Right lobe of liver (tissue), 6 donors: ENCODE data around the gene SLC35B4. TPM values are rescaled to one million over a fixed set of nuclear protein-coding genes. Genes with fewer than 3 reads are reported as not detected.

Source experiments
- ATAC-seq, 4 donors: fragments of 200-7000 bp; cut with Tn5 transposase; one replicate each; pipeline ENCODE4 v1.9.1; 2020; ENCODE audit warnings: mild to moderate bottlenecking in 4 of 4, moderate library complexity in 4 of 4
- DNase-seq, 3 donors: peaks; one replicate each; pipeline ENCODE4 v3.0.0-alpha.2; 2020
- H3K27ac ChIP-seq, 3 donors: fragments of 200-600 bp; one replicate each; pipeline ENCODE4 v1.8.0; 2022
- H3K27me3 ChIP-seq, 2 donors: fragments of 200-600 bp; one replicate each; pipeline ENCODE4 v1.8.0; 2022
- H3K36me3 ChIP-seq, 4 donors: fragments of 200-600 bp; sonication (generic) in 1 of 4; one replicate each; pipeline versions ENCODE4 v1.5.1 to v1.8.0; 2017 to 2022; ENCODE audit warnings: control low read depth in 1 of 4
- H3K4me1 ChIP-seq, 4 donors: fragments of 200-600 bp; sonication (generic) in 1 of 4; one replicate each; pipeline versions ENCODE4 v1.5.1 to v1.8.0; 2017 to 2022; ENCODE audit warnings: control low read depth in 1 of 4
- H3K4me3 ChIP-seq, 3 donors: fragments of 200-600 bp; one replicate each; pipeline ENCODE4 v1.8.0; 2022
- H3K9me3 ChIP-seq, 4 donors: fragments of 200-600 bp; sonication (generic) in 1 of 4; one replicate each; pipeline versions ENCODE4 v1.5.1 to v1.8.0; 2017 to 2022; ENCODE audit warnings: control low read depth in 1 of 4
- POLR2A ChIP-seq: fragments of 450-650 bp; IDR thresholded peaks from one replicate; pipeline ENCODE4 v1.6.1; 2017; ENCODE audit warnings: antibody characterized with exemption, mild to moderate bottlenecking
- WGBS: methylation state at CpG from one replicate; pipeline ENCODE4 v1.1.6; 2018; ENCODE audit warnings: low coverage, low lambda C conversion rate; ENCODE audit not compliant: insufficient coverage; ENCODE audit errors: missing lambda C conversion rate; 5-methylcytosine and 5-hydroxymethylcytosine counted together
- intact Hi-C, 2 donors: fragments of 100-400 bp; cut with DNase I; formaldehyde crosslinking; loops; one replicate each; pipeline versions ENCODE4 v1.11.2 to v1.14.1; 2022
- total RNA-seq, 6 experiments: library from RNA; depleted of rRNA in 2 of 6; stranded (reverse); fragments of >200 nt in 2 of 6; fragmentation: NEBNext Ultra II Directional in 3 of 6; extraction: Animal tissue kit (Norgen Biotek cat#: 25700) in 3 of 6; gene quantifications; one replicate each; pipeline versions ENCODE4 v1.1.0 to v1.2.4, GENCODE V29; 2016 to 2023
- TF ChIP-seq, protein P1 (sequence below), 4 donors: fragments of 200-600 bp in 3 of 4; fragments of 450-650 bp in 1 of 4; IDR thresholded peaks; one replicate each; pipeline versions ENCODE4 v1.5.1 to v1.8.0; 2016 to 2022; ENCODE audit warnings: antibody characterized with exemption in 4 of 4, mild to moderate bottlenecking in 2 of 4
- donor health status: DM: no; HTN: yes; CAD: no.
- donor health status: DM: no; HTN: no; CAD: no.
- donor health status: DM: no; HTN: no; CAD: no.
- donor health status: DM: no; HTN: yes; CAD: no.
- donor health status: DM: no; HTN: yes; CAD: no.

Gene SLC35B4
- total RNA-seq, 6 experiments from 2014 or later, result 8.9 to 13.5 (median 10.4) TPM

DNA sequence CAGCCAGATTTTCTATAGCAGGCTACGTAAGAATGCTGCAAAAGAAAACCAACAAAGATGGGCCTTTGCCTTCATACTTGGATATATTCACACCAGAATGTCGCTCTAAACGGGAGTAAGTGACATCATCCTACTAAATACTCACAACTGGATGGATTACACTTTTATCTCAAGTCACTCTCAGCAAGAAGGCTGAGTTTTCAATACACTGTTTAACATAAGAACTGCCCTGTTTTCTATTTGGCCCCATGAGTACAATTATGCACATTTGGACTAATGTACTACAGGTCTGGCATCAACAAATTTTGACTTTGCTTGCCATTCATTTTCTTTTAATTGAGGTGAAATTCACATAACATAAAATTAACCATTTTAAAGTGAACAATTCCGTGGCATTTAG, 8.2 kb downstream of the SLC35B4 start:
- WGBS, result 85% methylated on average over 4 of the region's 4 CpGs
- DNase-seq (no peak), ATAC-seq (no peak)
- H3K9me3 ChIP-seq, result no peaks in the 10 kb centered on the region
- H3K27me3 ChIP-seq, result no peaks in the 10 kb centered on the region
- intact Hi-C loops, result no loop called here
- H3K4me1 ChIP-seq, result no peaks in the 10 kb centered on the region
- H3K4me3 ChIP-seq, result no peak overlapping the region
- no peak for TF ChIP-seq POLR2A
- TF ChIP-seq, protein P1, sequence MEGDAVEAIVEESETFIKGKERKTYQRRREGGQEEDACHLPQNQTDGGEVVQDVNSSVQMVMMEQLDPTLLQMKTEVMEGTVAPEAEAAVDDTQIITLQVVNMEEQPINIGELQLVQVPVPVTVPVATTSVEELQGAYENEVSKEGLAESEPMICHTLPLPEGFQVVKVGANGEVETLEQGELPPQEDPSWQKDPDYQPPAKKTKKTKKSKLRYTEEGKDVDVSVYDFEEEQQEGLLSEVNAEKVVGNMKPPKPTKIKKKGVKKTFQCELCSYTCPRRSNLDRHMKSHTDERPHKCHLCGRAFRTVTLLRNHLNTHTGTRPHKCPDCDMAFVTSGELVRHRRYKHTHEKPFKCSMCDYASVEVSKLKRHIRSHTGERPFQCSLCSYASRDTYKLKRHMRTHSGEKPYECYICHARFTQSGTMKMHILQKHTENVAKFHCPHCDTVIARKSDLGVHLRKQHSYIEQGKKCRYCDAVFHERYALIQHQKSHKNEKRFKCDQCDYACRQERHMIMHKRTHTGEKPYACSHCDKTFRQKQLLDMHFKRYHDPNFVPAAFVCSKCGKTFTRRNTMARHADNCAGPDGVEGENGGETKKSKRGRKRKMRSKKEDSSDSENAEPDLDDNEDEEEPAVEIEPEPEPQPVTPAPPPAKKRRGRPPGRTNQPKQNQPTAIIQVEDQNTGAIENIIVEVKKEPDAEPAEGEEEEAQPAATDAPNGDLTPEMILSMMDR (IDR thresholded peaks at IDR 0.05), result no peak
- no peak overlapping the region for H3K27ac ChIP-seq
- peaks cover 0 to 9% (median 8%) of the 10 kb centered on the region in 4 donors for H3K36me3 ChIP-seq

DNA sequence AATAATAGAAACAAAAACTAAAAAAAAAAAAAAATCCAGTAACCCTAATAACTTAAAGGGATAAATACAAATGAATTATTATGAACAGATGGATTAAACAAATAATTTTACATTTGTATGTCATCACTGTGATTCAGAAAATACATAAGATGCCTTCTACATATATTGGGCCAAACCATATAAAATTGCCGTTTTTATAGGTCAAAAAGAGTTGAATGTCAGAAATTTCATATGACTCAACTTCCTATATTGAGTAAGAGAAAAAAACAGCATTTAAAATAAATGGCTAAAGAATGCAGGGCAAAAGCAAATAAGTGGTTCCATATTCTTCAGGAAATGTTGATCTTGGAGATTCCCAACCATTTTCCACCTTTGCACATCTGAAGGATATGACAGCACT, 9.4 kb downstream of the SLC35B4 start:
- ATAC-seq (no peak), DNase-seq (no peak)
- intact Hi-C loops, result no loop called here
- H3K9me3 ChIP-seq, result no peaks in the 10 kb centered on the region
- H3K4me3 ChIP-seq, result no peak overlapping the region
- H3K27me3 ChIP-seq, result no peaks in the 10 kb centered on the region
- no peak overlapping the region for H3K27ac ChIP-seq
- peaks cover 0 to 15% (median 8%) of the 10 kb centered on the region in 4 donors for H3K36me3 ChIP-seq
- 50% methylated on average over 1 of the region's 1 CpG for WGBS
- H3K4me1 ChIP-seq, result no peaks in the 10 kb centered on the region
- TF ChIP-seq, protein P1 (IDR thresholded peaks at IDR 0.05), result no peak
- no peak for TF ChIP-seq POLR2A

DNA sequence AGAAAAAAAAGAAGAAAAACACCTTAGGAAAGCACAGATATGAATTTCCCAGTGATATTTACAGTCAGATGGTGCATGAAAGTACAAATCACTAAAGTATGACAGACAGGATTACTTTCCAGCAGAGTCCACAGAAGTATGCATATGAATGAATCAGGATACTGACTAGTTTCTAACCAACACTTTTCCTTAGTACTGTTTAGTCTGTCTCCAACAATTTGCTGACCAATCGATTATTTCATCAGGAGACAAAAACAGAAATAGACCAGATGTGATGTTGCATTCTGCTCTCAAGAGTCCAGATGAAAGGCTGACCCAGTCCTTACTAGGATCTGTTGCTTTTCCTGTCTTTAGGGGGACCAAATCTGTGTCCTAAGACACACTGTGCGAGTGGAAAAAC, 14.6 kb downstream of the SLC35B4 start:
- H3K9me3 ChIP-seq, result no peaks in the 10 kb centered on the region
- no peak overlapping the region for H3K27ac ChIP-seq
- H3K27me3 ChIP-seq, result no peaks in the 10 kb centered on the region
- no peaks in the 10 kb centered on the region for H3K4me1 ChIP-seq
- no peak overlapping the region for H3K4me3 ChIP-seq
- 83% methylated on average over 2 of the region's 2 CpGs for WGBS
- ATAC-seq (no peak), DNase-seq (no peak)
- intact Hi-C loops, result no loop called here
- H3K36me3 ChIP-seq, result peaks cover 0 to 31% (median 15%) of the 10 kb centered on the region in 4 donors
- TF ChIP-seq POLR2A, result no peak
- TF ChIP-seq, protein P1 (IDR thresholded peaks at IDR 0.05), result no peak

DNA sequence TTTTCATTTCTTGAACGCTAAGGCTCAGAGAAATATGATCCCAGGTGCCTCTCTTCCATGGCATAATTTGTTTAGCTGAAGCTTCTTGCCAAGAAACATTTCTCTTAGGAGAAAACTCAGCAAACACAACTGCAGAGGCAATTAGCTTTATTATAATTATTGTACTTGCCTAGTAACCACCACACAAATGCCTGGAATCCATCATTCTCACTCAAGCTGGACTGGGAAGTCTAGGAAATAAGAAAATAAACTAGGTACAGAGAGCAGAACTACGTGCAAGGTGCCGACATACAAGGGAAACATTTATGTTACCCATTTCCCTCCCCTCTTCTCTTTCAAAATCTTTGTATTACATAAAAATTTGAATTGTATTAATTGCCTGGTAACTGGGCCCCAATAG, 15.1 kb downstream of the SLC35B4 start:
- WGBS, result 96% methylated on average over 3 of the region's 3 CpGs
- no peaks in the 10 kb centered on the region for H3K9me3 ChIP-seq
- no peak overlapping the region for H3K4me3 ChIP-seq
- intact Hi-C loops, result no loop called here
- H3K27me3 ChIP-seq, result no peaks in the 10 kb centered on the region
- no peaks in the 10 kb centered on the region for H3K4me1 ChIP-seq
- no peak overlapping the region for H3K27ac ChIP-seq
- ATAC-seq (no peak), DNase-seq (no peak)
- no peak for TF ChIP-seq POLR2A
- TF ChIP-seq, protein P1 (IDR thresholded peaks at IDR 0.05), result no peak
- peaks cover 0 to 31% (median 15%) of the 10 kb centered on the region in 4 donors for H3K36me3 ChIP-seq

DNA sequence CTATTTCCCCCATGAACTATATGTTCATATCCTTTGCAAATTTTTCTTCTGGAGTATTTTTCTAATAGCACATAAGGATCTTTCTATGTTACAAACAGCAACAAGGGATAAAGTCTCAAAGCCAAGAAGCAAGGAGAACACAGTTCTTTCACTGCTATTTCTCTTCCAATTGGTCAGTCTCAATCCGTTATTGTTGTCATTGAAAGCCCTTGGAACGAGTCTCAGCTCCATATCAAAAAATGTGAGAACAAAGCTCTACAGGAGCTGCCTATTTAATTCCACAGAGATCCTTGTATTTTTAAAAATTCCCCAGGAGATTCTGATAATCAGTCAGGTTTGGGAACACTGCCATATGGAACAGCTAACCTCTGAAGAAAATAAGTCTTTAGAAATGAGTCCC, 15.7 kb downstream of the SLC35B4 start:
- no peak for TF ChIP-seq POLR2A
- TF ChIP-seq, protein P1 (IDR thresholded peaks at IDR 0.05), result no peak
- H3K36me3 ChIP-seq, result peaks cover 0 to 36% (median 17%) of the 10 kb centered on the region in 4 donors

More for the DNA sequence above, 15.7 kb downstream of the SLC35B4 start:
- Histone ChIP-seq H3K27ac (no peak overlapping the region), H3K4me1 (no peaks in the 10 kb centered on the region), H3K4me3 (no peak overlapping the region), H3K27me3 (no peaks in the 10 kb centered on the region), H3K9me3 (no peaks in the 10 kb centered on the region)
- WGBS, result 95% methylated on average over 2 of the region's 2 CpGs
- intact Hi-C loops, result no loop called here
- ATAC-seq, result no peak
- DNase-seq, result no peak
